GM19372 (cell line): ENCODE measurements around the gene SEPTIN10.

Experiments
- ATAC-seq: cut with Tn5 transposase; IDR thresholded peaks from one replicate; pipeline ENCODE4 v1.9.1; 2021; ENCODE audit warnings: mild to moderate bottlenecking, low read depth, moderate library complexity; ENCODE audit not compliant: unreplicated experiment

Gene SEPTIN10

DNA sequence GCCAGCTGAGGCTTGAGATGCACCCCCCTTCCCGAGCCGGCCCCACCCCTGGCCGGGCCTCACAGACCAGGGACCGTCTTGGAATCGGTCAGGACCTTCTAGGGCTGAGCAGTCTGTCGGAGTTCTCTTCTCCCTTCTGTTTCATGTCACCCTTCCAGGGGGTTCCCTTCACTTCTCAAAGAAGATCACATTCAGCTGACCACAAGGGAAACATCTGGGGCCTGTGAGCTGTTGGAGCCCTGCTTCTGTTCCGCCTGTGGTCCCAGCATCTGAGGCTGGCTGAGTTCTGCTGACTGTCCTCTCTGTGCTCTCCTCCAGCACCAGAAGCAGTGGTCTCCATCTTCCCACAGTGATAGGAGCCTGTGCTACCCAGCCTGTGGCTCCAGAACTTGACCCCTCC lies 106.5 kb downstream of the SEPTIN10 start:
- ATAC-seq, result no peak

- ATAC-seq, result no peak
These were observed 110.6 kb downstream of the SEPTIN10 start for GRCh38 chr2:109503191-109503590.

- ATAC-seq, result no peak
These were observed 112.3 kb downstream of the SEPTIN10 start for GRCh38 chr2:109501461-109501860.

GRCh38 chr2:109500910-109501309 lies 112.9 kb downstream of the SEPTIN10 start:
- no peak for ATAC-seq

GRCh38 chr2:109499566-109499965 lies 114.2 kb downstream of the SEPTIN10 start:
- no peak for ATAC-seq

DNA sequence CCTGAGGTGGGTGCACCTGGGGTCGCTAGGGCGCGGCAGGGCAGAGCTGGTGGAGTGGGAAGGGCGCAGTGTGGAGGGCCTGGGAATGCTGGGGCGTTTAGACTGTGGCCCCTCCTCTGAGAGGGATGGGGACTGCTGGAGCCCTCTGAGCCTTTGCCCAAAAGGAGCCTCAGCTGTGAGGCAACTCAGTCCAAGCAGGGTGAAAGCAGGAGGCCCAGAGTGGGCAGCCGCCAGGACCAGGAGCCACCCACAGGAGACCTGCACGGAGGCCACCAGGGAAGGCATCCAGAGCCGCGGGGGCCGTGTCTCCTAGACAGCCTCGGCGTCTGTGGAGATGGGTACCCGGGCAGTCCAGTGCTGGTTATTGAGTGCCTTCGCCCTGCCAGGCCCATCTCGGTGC lies 114.9 kb downstream of the SEPTIN10 start:
- ATAC-seq, result no peak

- no peak for ATAC-seq
These were observed 115.6 kb downstream of the SEPTIN10 start for GRCh38 chr2:109497911-109498870.

- no peak for ATAC-seq
These were observed 116.3 kb downstream of the SEPTIN10 start for GRCh38 chr2:109497463-109497862.

DNA sequence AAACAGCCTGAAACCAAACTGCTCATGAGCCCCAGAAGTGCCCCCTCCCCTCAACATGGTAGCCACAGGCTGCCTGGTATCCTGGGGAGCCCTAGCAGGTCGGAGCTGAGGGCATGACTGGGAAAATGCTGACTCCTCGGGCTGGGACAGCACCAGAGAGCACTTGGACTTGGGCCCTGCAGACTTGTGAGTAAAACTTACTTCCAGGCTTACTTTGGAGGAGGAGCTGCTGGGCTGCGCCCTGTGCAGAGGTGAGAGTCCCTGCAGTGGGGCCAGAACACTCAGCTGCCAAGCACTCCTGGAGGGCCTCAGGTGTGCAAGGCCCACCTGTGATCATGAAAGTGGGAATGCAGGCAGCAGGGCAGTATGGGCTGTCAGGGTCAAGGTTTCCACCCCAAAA lies 119.4 kb downstream of the SEPTIN10 start:
- ATAC-seq, result no peak

DNA sequence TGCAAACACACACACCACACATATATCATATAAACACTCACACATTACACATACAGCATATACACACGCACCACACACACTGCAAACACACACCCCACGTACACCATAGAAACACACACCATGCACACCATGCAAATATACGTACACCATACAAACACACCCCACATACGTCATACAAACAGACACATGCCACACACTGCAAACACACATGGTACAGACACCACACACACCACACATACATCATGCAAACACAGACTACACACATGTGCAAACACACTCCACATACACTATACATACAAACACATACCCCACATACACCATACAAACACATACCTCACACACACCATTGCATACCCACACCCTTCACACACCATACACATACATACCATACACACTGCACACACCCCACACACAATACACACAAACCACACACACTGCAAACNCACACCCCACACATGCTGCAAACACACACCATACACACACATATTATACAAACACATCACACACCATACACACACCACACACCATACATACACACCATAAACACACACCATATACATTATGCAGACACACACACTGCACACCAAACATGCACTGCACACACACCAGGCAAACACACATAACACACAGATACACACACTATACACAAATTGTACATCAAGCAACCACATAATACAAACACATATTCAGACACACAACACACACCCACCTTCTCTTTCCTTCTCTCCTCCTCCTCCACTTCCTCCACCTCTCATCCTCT lies 120.4 kb downstream of the SEPTIN10 start:
- ATAC-seq, result no peak
